B cell (primary cell): Measurements from ENCODE around the gene SLC1A2.

Source experiments
- EZH2 ChIP-seq: IDR thresholded peaks from 2 replicates; pipeline ENCODE4 v1.6.1; 2012; ENCODE audit warnings: borderline replicate concordance, low read depth, mild to moderate bottlenecking, moderate library complexity, low read length; ENCODE audit not compliant: insufficient read depth, poor library complexity, severe bottlenecking
- TF ChIP-seq, protein P1 (sequence below): fragments of 200-600 bp; IDR thresholded peaks from one replicate; pipeline ENCODE4 v1.8.0; 2022; ENCODE audit warnings: antibody characterized with exemption, mild to moderate bottlenecking

DNA sequence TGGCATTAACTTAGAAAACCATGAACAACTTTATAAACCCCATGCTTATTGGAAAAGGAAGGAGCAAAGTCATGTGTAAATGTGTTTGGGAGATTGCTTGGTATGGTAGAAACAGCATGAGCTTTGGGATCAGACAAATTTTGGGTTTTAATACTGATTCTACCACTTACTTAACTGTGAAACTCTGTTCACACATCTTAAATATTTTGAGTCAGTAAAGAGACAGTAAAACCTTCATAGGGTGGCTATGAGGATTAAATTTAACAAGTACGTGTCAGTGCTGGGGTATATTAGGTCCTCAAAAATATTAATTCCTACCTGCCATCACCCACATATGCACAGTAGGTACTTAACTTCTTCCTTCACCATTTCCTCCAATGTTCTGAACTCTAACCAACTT lies 183.9 kb downstream of the SLC1A2 start:
- TF ChIP-seq, protein P1, sequence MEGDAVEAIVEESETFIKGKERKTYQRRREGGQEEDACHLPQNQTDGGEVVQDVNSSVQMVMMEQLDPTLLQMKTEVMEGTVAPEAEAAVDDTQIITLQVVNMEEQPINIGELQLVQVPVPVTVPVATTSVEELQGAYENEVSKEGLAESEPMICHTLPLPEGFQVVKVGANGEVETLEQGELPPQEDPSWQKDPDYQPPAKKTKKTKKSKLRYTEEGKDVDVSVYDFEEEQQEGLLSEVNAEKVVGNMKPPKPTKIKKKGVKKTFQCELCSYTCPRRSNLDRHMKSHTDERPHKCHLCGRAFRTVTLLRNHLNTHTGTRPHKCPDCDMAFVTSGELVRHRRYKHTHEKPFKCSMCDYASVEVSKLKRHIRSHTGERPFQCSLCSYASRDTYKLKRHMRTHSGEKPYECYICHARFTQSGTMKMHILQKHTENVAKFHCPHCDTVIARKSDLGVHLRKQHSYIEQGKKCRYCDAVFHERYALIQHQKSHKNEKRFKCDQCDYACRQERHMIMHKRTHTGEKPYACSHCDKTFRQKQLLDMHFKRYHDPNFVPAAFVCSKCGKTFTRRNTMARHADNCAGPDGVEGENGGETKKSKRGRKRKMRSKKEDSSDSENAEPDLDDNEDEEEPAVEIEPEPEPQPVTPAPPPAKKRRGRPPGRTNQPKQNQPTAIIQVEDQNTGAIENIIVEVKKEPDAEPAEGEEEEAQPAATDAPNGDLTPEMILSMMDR, result no peak
- TF ChIP-seq EZH2, result no peak
